Activated CD4-positive, CD25-positive, alpha-beta regulatory T cell treated with anti-CD3 and anti-CD28 coated beads, Interleukin-2, amount 50 U/mL, for 24 hours (primary cell): ENCODE results near the gene ELAVL3.
A peak's percentile ranks its signal among the peaks of the same experiment; 100 is the strongest.
"Not testable (repeated sequence)": the region's sequence is repeated elsewhere in the genome, so short reads cannot be mapped to it uniquely, and the experiment has no call there.

Experiments
- ATAC-seq, 2 donors: fragments of 150-1000 bp; cut with Tn5 transposase; one replicate each; pipeline ENCODE4 v1.10.0; 2021; ENCODE audit warnings: mild to moderate bottlenecking in 1 of 2, moderate library complexity in 1 of 2

The ELAVL3 gene

GRCh38 chr19:11486661-11487503 lies 6.0 kb upstream of the ELAVL3 start:
- ATAC-seq, result no peak

- ATAC-seq, result no peak
These were observed 4.5 kb upstream of the ELAVL3 start for GRCh38 chr19:11485245-11485837.

- ATAC-seq, result no peak
These were observed 2.7 kb upstream of the ELAVL3 start for GRCh38 chr19:11483366-11484111.

GRCh38 chr19:11482384-11483050 lies 1.7 kb upstream of the ELAVL3 start:
- ATAC-seq, result peak; percentile 81 to 86

- peak; percentile 87 for ATAC-seq
These were observed 913 bp upstream of the ELAVL3 start for GRCh38 chr19:11481534-11482383.

GRCh38 chr19:11479898-11480714 lies 740 bp downstream of the ELAVL3 start:
- no peak for ATAC-seq

GRCh38 chr19:11479090-11479897 lies 1.6 kb downstream of the ELAVL3 start:
- ATAC-seq, result no peak

- ATAC-seq, result no peak
These were observed 2.4 kb downstream of the ELAVL3 start for GRCh38 chr19:11478167-11479089.

GRCh38 chr19:11475861-11476260 lies 5.0 kb downstream of the ELAVL3 start:
- no peak for ATAC-seq

- ATAC-seq, result not testable (repeated sequence)
These were observed 5.5 kb downstream of the ELAVL3 start for GRCh38 chr19:11475343-11475742.

- no peak for ATAC-seq
These were observed 7.1 kb downstream of the ELAVL3 start for GRCh38 chr19:11473725-11474124.

- ATAC-seq, result not testable (repeated sequence)
These were observed 12.5 kb downstream of the ELAVL3 start for GRCh38 chr19:11468266-11468845.

GRCh38 chr19:11465600-11465999 lies 15.2 kb downstream of the ELAVL3 start:
- no peak for ATAC-seq

- ATAC-seq, result no peak
These were observed 16.2 kb downstream of the ELAVL3 start for GRCh38 chr19:11464333-11465265.

GRCh38 chr19:11463391-11463790 lies 17.5 kb downstream of the ELAVL3 start:
- peak; percentile 41 to 43 for ATAC-seq

- no peak for ATAC-seq
These were observed 19.4 kb downstream of the ELAVL3 start for GRCh38 chr19:11461453-11461852.

GRCh38 chr19:11460207-11460606 lies 20.6 kb downstream of the ELAVL3 start:
- no peak for ATAC-seq
